Smooth muscle cell of the brain vasculature (primary cell): ENCODE measurements around the gene CXCL11.
"Not testable (repeated sequence)": the region's sequence is repeated elsewhere in the genome, so short reads cannot be mapped to it uniquely, and the experiment has no call there.

Source experiments
- DNase-seq: peaks from one replicate; pipeline ENCODE4 v3.0.0-alpha.2; 2012; ENCODE audit warnings: low read depth, low spot score

CXCL11 gene

DNA sequence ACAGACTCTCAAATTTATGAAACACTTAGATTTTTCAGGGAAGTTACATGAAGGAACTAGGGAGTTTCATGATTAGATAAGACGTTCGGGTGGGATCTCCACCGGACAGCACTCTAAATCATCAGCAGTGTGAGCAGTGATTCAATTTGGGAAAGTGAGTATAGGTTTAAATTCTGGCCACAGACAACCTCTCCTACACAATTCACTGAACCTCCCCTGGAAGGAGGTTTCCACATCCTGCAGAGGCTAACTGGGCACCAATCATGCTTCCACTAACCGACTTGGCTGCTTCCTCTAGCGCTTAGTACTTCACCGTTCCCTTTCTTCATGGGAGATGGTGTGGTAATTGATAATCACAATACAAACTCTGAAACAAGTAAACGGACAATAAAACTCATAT is 34.2 kb downstream of the CXCL11 start:
- no peak for DNase-seq

DNA sequence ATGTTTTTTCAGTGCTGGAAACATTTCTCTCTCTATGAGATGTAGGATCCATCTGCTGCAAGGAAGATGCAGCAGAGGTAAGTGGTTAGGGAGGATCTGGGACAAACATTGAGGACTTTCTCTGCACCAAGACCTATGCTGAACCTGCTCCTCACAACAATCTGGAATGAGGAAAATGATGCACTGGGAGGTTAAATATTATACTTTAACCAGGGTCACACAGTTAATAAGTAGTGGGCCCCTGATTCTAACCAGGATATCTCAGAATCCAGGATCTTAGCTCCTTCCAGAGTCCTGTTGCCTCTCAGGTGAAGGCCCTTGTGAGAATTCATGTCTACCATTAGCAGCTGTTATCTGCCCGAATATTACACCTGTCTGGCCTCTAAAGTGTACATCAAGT is 35.6 kb downstream of the CXCL11 start:
- no peak for DNase-seq

DNA sequence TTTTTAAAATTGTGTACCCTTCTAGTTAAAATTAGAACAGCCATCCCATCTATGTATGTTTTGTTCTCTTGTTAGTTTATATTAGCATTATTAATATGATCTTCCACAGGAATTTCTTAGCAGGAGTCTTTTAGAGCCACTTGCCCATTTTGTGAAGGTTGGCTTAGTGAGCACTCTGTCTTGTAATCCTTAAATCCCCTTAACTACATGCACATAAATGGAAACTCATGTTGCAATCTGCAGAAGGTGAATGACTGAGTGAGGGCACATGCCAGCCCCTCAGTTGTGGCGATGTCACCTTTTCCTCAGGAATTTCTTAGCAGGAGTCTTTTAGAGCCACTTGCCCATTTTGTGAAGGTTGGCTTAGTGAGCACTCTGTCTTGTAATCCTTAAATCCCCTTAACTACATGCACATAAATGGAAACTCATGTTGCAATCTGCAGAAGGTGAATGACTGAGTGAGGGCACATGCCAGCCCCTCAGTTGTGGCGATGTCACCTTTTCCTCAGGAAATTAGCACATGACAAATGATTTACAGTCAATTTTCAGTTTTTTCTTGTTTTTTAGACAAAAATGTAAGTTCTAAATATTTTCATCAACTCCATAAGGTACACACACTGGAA is 37.2 kb downstream of the CXCL11 start:
- not testable (repeated sequence) for DNase-seq

DNA sequence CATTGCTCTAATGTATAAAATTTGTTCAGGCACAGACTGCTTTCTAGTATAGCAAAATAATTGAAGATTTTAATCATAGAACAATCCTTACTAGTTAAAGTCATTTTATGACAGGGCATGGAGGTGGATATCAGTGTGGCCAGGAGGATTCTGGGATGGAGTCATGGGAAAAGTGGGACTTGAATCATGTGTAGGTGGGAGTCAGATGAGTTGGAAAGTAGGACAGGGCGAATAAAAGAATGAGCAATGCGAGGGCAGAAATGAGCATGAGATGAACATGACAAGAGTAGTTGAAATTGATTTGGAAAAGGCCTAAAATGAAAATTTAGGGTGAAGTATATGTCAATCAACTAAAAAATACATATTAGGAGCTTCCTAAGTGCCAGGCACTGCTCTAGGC is 37.9 kb downstream of the CXCL11 start:
- no peak for DNase-seq

DNA sequence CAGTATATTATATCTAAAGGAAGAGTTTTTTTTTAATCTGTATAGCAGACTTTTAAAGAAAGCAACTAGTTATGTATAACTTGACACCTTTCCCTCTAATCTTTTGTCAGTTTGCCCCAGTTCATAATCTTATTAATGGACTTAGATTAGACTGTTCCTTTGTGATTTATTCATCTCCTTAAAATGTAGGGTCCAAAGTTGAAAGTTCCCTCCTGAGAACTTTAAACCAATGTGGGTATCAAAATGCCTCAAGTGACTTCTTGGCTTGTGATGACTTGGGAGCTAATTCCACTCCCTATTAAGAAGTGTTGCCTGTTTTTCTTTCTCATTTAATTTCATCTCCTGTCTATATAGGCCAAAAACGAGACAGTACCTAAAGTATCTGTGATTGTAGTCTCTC is 38.8 kb downstream of the CXCL11 start:
- DNase-seq = no peak

DNA sequence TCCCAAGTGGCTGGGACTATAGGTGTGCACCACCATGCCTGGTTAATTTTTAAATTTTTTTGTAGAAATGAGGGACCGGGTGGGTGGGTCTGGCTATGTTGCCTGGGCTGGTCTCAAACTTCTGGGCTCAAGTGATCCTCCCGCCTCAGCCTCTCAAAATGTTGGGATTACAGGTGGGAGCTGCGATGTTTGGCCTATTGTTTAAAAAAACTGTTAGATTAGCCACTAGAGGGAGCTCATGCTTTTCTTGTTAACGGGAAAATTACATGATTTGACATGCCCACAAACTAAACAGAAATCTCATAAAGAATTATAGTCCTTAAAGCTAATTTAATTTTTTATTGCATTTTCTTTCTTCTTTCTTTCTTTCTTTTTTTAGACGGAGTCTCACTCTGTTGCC is 40.1 kb downstream of the CXCL11 start:
- peak; percentile 17 for DNase-seq

DNA sequence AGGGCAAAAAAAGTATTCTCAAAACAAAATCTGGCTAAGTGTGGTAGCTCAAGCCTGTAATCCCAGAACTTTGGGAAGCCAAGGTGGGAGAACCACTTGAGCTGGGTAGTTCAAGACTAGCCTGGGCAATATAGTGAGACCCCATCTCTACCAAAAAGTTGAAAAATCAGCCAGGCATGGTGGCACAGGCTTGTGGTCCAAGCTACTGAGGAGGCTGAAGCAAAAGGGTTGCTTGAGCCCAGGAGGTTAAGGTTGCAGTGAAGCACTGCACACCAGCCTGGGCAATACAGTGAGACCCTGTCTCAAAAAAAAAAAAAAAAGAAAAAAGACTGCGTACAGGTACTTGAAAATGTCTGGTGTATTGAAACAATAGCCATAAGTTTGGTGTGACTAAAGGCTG is 43.4 kb downstream of the CXCL11 start:
- no peak for DNase-seq

DNA sequence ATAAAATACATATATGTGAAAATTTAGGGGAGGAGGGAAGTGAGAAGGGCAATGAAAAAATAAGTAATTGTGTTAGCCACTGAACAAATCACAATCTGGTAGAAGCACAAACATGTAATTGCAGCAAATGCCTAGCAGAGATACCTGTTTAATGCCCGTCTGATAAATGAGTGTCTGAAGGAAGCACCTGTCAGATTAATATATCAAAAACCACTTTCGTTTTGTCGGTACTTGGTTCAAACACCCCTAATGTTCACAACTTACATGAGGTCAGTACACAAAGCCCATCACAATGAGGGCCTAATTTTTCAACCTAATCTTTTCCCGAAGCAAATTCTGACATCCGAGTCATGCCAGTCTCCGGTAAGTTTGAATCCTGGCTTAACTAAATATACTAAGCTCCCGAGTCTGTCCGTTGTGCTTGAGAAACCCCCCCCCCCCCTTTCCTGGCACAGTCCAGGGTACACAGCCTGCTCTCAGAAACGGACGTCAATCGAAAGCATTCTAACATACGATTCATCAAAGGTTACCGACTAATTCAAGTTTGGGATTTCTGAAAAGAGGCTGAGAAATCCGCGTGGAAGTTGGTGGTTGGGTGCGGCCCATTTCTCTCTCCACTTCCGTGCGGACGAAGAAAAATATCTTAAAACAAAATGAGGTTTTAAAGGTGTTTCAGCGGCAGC is 45.9 kb downstream of the CXCL11 start:
- no peak for DNase-seq

DNA sequence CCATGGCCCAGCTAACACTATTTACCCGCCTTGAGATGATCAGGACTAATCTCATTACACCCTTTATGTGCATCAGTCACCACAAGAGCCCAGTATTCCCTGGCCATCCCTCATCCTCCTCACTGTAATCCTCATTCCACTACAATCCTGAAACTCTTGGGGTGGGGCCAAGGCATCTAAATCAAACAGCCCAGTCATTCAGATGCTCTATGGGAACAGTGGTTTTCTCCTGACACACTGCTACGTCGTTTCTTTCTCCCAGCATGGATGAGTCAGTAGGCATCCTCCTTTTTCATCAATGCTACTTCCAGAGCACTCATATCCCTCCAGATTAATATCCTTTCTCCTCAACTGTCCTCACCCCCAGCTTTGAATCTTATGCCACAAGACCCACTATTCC is 50.8 kb downstream of the CXCL11 start:
- no peak for DNase-seq
